Measurements from ENCODE around the gene GRIFIN. TPM values are rescaled to one million over a fixed set of nuclear protein-coding genes. Genes with fewer than 3 reads are reported as not detected.

Gene GRIFIN
- total and polyA plus RNA-seq, 7 donors: not detected

- peaks cover 11 to 65% (median 27%) of the 10 kb centered on the region in 3 donors for H3K27me3 ChIP-seq
- 84 to 92% methylated on average over 18 of the region's 18 CpGs for WGBS, 2 donors
- intact Hi-C loops (cut with DNase I): no loop called here
Observed at GRCh38 chr7:2475678-2476015, 551 bp downstream of the GRIFIN start.

GRCh38 chr7:2474813-2475677, 1.2 kb downstream of the GRIFIN start:
- no peak for TF ChIP-seq POLR2AphosphoS5 (IDR thresholded peaks at IDR 0.05)
- no peak for TF ChIP-seq EP300 (IDR thresholded peaks at IDR 0.05)
- TF ChIP-seq, protein P1, sequence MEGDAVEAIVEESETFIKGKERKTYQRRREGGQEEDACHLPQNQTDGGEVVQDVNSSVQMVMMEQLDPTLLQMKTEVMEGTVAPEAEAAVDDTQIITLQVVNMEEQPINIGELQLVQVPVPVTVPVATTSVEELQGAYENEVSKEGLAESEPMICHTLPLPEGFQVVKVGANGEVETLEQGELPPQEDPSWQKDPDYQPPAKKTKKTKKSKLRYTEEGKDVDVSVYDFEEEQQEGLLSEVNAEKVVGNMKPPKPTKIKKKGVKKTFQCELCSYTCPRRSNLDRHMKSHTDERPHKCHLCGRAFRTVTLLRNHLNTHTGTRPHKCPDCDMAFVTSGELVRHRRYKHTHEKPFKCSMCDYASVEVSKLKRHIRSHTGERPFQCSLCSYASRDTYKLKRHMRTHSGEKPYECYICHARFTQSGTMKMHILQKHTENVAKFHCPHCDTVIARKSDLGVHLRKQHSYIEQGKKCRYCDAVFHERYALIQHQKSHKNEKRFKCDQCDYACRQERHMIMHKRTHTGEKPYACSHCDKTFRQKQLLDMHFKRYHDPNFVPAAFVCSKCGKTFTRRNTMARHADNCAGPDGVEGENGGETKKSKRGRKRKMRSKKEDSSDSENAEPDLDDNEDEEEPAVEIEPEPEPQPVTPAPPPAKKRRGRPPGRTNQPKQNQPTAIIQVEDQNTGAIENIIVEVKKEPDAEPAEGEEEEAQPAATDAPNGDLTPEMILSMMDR (IDR thresholded peaks at IDR 0.05): no peak
- no peak for TF ChIP-seq POLR2A (IDR thresholded peaks at IDR 0.05)
- intact Hi-C loops (cut with DNase I): no loop called here

More at GRCh38 chr7:2475678-2476015, 551 bp downstream of the GRIFIN start:
- TF ChIP-seq POLR2AphosphoS5 (IDR thresholded peaks at IDR 0.05): no peak
- TF ChIP-seq POLR2A (IDR thresholded peaks at IDR 0.05): no peak
- TF ChIP-seq, protein P1 (IDR thresholded peaks at IDR 0.05): no peak
- TF ChIP-seq EP300 (IDR thresholded peaks at IDR 0.05): no peak
- Histone ChIP-seq H3K36me3 (no peaks in the 10 kb centered on the region), H3K4me3 (no peak overlapping the region), H3K4me1 (peaks cover 0 to 22% (median 18%) of the 10 kb centered on the region in 4 donors), H3K9me3 (no peaks in the 10 kb centered on the region), H3K27ac (no peak overlapping the region)
- no peak for DNase-seq

GRCh38 chr7:2474224-2474623, 2.0 kb downstream of the GRIFIN start:
- no peak for DNase-seq
- Histone ChIP-seq H3K9me3 (no peaks in the 10 kb centered on the region), H3K4me1 (peaks cover 0 to 22% (median 18%) of the 10 kb centered on the region in 4 donors), H3K36me3 (no peaks in the 10 kb centered on the region), H3K27me3 (peaks cover 7 to 58% (median 16%) of the 10 kb centered on the region in 3 donors), H3K27ac (no peak overlapping the region), H3K4me3 (no peak overlapping the region)
- 72 to 84% methylated on average over 15 of the region's 15 CpGs for WGBS, 2 donors
- TF ChIP-seq EP300 (IDR thresholded peaks at IDR 0.05) (no peak), POLR2AphosphoS5 (IDR thresholded peaks at IDR 0.05) (no peak), POLR2A (IDR thresholded peaks at IDR 0.05) (no peak)
- TF ChIP-seq, protein P1 (IDR thresholded peaks at IDR 0.05): no peak
- intact Hi-C loops (cut with DNase I): no loop called here

More at GRCh38 chr7:2474813-2475677, 1.2 kb downstream of the GRIFIN start:
- H3K36me3 ChIP-seq: no peaks in the 10 kb centered on the region
- H3K9me3 ChIP-seq: no peaks in the 10 kb centered on the region
- no peak overlapping the region for H3K27ac ChIP-seq
- peaks cover 0 to 22% (median 18%) of the 10 kb centered on the region in 4 donors for H3K4me1 ChIP-seq
- DNase-seq: no peak
- H3K4me3 ChIP-seq: no peak overlapping the region
- WGBS, 2 donors: 77 to 90% methylated on average over 28 of the region's 28 CpGs
- H3K27me3 ChIP-seq: peaks cover 11 to 65% (median 24%) of the 10 kb centered on the region in 3 donors

DNA sequence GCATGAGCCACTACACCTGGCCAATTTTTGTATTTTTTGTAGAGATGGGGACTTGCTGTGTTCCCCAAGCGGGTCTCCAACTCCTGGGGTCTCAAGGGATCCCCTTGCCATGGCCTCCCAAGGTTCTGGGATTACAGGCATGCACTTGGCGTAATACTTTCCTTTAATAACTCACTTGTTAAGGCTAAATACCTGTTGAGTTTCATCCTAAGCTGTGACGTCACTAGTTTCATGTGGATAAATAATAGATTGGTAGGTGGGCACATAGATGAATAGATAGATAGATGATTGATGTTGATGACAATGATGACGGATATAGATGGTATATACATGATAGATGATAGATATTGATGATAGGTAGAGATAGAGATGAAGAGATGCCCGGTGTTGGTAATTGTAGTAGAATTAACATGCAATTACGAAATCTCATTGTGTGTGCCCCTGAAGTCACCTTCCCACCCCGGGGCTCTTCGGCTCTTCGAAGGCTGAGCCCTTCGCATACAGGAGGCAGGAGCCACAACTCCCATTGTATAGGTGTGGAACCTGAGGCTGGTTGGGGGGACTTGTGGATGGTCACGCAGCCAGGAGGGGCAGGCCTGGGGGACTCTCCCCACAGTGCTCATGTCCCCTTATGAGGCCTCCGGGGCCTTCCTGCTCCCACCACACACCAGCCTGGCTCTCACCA, 2.6 kb downstream of the GRIFIN start:
- H3K4me1 ChIP-seq: peaks cover 0 to 24% (median 18%) of the 10 kb centered on the region in 4 donors
- WGBS, 2 donors: 76 to 79% methylated on average over 12 of the region's 12 CpGs

More for the DNA sequence above, 2.6 kb downstream of the GRIFIN start:
- intact Hi-C loops (cut with DNase I): no loop called here
- Histone ChIP-seq H3K27ac (no peak overlapping the region), H3K4me3 (no peak overlapping the region), H3K36me3 (no peaks in the 10 kb centered on the region), H3K27me3 (peaks cover 7 to 52% (median 14%) of the 10 kb centered on the region in 3 donors), H3K9me3 (no peaks in the 10 kb centered on the region)
- no peak for DNase-seq
- TF ChIP-seq, protein P1 (IDR thresholded peaks at IDR 0.05): no peak
- TF ChIP-seq POLR2A (IDR thresholded peaks at IDR 0.05) (no peak), EP300 (IDR thresholded peaks at IDR 0.05) (no peak), POLR2AphosphoS5 (IDR thresholded peaks at IDR 0.05) (no peak)

All from sigmoid colon (tissue), 7 donors.